OCI-LY1 (cell line): ENCODE results near the gene ANO6.

ENCODE experiments used
- H2AFZ ChIP-seq: fragments of 200-600 bp; sonication (generic), shearing (Covaris generic); 2 replicates; pipeline ENCODE4 v1.6.0; 2014; ENCODE audit warnings: antibody characterized with exemption, mild to moderate bottlenecking, low read length
- H3F3A ChIP-seq: fragments of 200-600 bp; sonication (generic), shearing (Covaris generic); 2 replicates; pipeline ENCODE4 v1.6.0; 2014; ENCODE audit warnings: mild to moderate bottlenecking, antibody characterized with exemption, low read length, moderate library complexity; ENCODE audit not compliant: insufficient read depth
- H3K27ac ChIP-seq: fragments of 200-600 bp; sonication (generic); 2 replicates; pipeline ENCODE4 v1.5.1; 2014; ENCODE audit warnings: low read length, mixed run types, mild to moderate bottlenecking, low read depth; ENCODE audit not compliant: poor library complexity, severe bottlenecking
- H3K27me3 ChIP-seq: fragments of 200-600 bp; sonication (generic); 2 replicates; pipeline ENCODE4 v1.6.0; 2014; ENCODE audit warnings: antibody characterized with exemption, mild to moderate bottlenecking, low read length, moderate library complexity; ENCODE audit not compliant: insufficient read depth
- H3K36me3 ChIP-seq: fragments of 200-600 bp; sonication (generic); 2 replicates; pipeline ENCODE4 v1.6.1; 2014; ENCODE audit warnings: mild to moderate bottlenecking, antibody characterized with exemption, low read length, moderate library complexity, mixed read lengths; ENCODE audit not compliant: insufficient read depth
- H3K4me1 ChIP-seq: fragments of 200-600 bp; sonication (generic); 2 replicates; pipeline ENCODE4 v1.5.1; 2014; ENCODE audit warnings: mild to moderate bottlenecking, low read length, moderate library complexity; ENCODE audit not compliant: insufficient read depth, severe bottlenecking
- H3K4me2 ChIP-seq: fragments of 200-600 bp; sonication (generic), shearing (Covaris generic); 2 replicates; pipeline ENCODE4 v1.6.1; 2014; ENCODE audit warnings: low read length
- H3K4me3 ChIP-seq: fragments of 200-600 bp; sonication (generic); 2 replicates; pipeline ENCODE4 v1.5.1; 2014; ENCODE audit warnings: low read length, low read depth, mild to moderate bottlenecking, mixed read lengths; ENCODE audit not compliant: poor library complexity, severe bottlenecking
- H3K79me2 ChIP-seq: fragments of 200-600 bp; shearing (Covaris generic); 2 replicates; pipeline ENCODE4 v1.6.1; 2016; ENCODE audit warnings: mixed run types, low read length, mixed read lengths; ENCODE audit not compliant: insufficient read depth
- H3K9ac ChIP-seq: fragments of 200-600 bp; sonication (generic), shearing (Covaris generic); 2 replicates; pipeline ENCODE4 v1.6.1; 2014; ENCODE audit warnings: mild to moderate bottlenecking, low read length, mixed read lengths
- H3K9me2 ChIP-seq: fragments of 200-600 bp; sonication (generic), shearing (Covaris generic); 2 replicates; pipeline ENCODE4 v1.6.1; 2014; ENCODE audit warnings: low read depth, mild to moderate bottlenecking, low read length, mixed read lengths
- H3K9me3 ChIP-seq: fragments of 200-600 bp; shearing (Covaris generic); 2 replicates; pipeline ENCODE4 v1.6.1; 2014; ENCODE audit warnings: low read length, mixed read lengths
- H4K20me1 ChIP-seq: fragments of 200-600 bp; sonication (generic), shearing (Covaris generic); 2 replicates; pipeline ENCODE4 v1.6.0; 2016; ENCODE audit warnings: mild to moderate bottlenecking, low read length; ENCODE audit not compliant: insufficient read depth
- CTCF ChIP-seq: fragments of 200-600 bp; sonication (generic), shearing (Covaris generic); IDR thresholded peaks from 2 replicates; pipeline ENCODE4 v1.5.1; 2017; ENCODE audit warnings: mild to moderate bottlenecking, antibody characterized with exemption, low read length, moderate library complexity, mixed read lengths
- EZH2 ChIP-seq: fragments of 200-600 bp; sonication (generic), shearing (Covaris generic); IDR thresholded peaks from 2 replicates; pipeline ENCODE4 v1.8.0; 2017; ENCODE audit warnings: borderline replicate concordance, mixed run types, mild to moderate bottlenecking, antibody characterized with exemption, low read length, moderate library complexity, mixed read lengths

Gene ANO6

GRCh38 chr12:45242180-45242579, 26.3 kb downstream of the ANO6 start:
- TF ChIP-seq EZH2 (no peak), CTCF (no peak)
- Histone ChIP-seq H3K36me3 (no peaks in the 10 kb centered on the region), H3K79me2 (no peaks in the 10 kb centered on the region), H3K4me1 (peaks cover 10% of the 10 kb centered on the region), H3K9me2 (no peaks in the 10 kb centered on the region), H4K20me1 (no peaks in the 10 kb centered on the region), H3K27me3 (no peaks in the 10 kb centered on the region), H3K4me2 (no peak overlapping the region), H3K9me3 (no peaks in the 10 kb centered on the region), H3K27ac (no peak overlapping the region), H3K4me3 (no peak overlapping the region), H2AFZ (no peak overlapping the region), H3K9ac (no peak overlapping the region), H3F3A (no peaks in the 10 kb centered on the region)

GRCh38 chr12:45243963-45244362, 28.1 kb downstream of the ANO6 start:
- Histone ChIP-seq H3K4me1 (peaks cover 10% of the 10 kb centered on the region), H3K36me3 (no peaks in the 10 kb centered on the region), H2AFZ (no peak overlapping the region), H3F3A (no peaks in the 10 kb centered on the region), H3K9me3 (no peaks in the 10 kb centered on the region), H3K27me3 (no peaks in the 10 kb centered on the region), H4K20me1 (no peaks in the 10 kb centered on the region), H3K9me2 (no peaks in the 10 kb centered on the region), H3K79me2 (no peaks in the 10 kb centered on the region), H3K4me3 (no peak overlapping the region), H3K27ac (no peak overlapping the region), H3K4me2 (no peak overlapping the region), H3K9ac (no peak overlapping the region)
- TF ChIP-seq EZH2 (no peak), CTCF (no peak)

- Histone ChIP-seq H3K4me3 (no peak overlapping the region), H3F3A (no peaks in the 10 kb centered on the region), H3K27me3 (no peaks in the 10 kb centered on the region), H3K9ac (no peak overlapping the region), H3K4me2 (no peak overlapping the region), H4K20me1 (no peaks in the 10 kb centered on the region), H3K27ac (no peak overlapping the region), H3K36me3 (no peaks in the 10 kb centered on the region), H2AFZ (no peak overlapping the region), H3K4me1 (peaks cover 10% of the 10 kb centered on the region), H3K9me3 (no peaks in the 10 kb centered on the region), H3K9me2 (no peaks in the 10 kb centered on the region), H3K79me2 (no peaks in the 10 kb centered on the region)
- TF ChIP-seq CTCF (no peak), EZH2 (no peak)
Measured at GRCh38 chr12:45244561-45245343, 28.9 kb downstream of the ANO6 start.
